Nephron progenitor cell (in vitro differentiated cells): ENCODE measurements around the gene TREX2.

ENCODE experiments used
- DNase-seq: peaks from one replicate; pipeline ENCODE4 v3.0.0; 2021
- H3K27ac Mint-ChIP-seq: 2 replicates; pipeline ENCODE4 v1.8.0; 2021; ENCODE audit warnings: mild to moderate bottlenecking, moderate library complexity, mixed read lengths
- H3K27me3 Mint-ChIP-seq: 2 replicates; pipeline ENCODE4 v1.8.0; 2021; ENCODE audit warnings: mild to moderate bottlenecking, low read depth, mixed read lengths; ENCODE audit not compliant: poor library complexity
- H3K36me3 Mint-ChIP-seq: 2 replicates; pipeline ENCODE4 v1.8.0; 2021; ENCODE audit warnings: low read depth, mixed read lengths
- H3K4me1 Mint-ChIP-seq: 2 replicates; pipeline ENCODE4 v1.8.0; 2021; ENCODE audit warnings: mixed read lengths
- H3K4me3 Mint-ChIP-seq: 2 replicates; pipeline ENCODE4 v1.8.0; 2021; ENCODE audit warnings: mild to moderate bottlenecking, moderate library complexity, mixed read lengths
- H3K9me3 Mint-ChIP-seq: 2 replicates; pipeline ENCODE4 v1.8.0; 2021; ENCODE audit warnings: mild to moderate bottlenecking, moderate library complexity, mixed read lengths
- CTCF ChIP-seq: fragments of 200-600 bp; sonication (generic); IDR thresholded peaks from 2 replicates; pipeline ENCODE4 v1.5.0; 2021; ENCODE audit warnings: antibody characterized with exemption

Gene TREX2

GRCh38 chrX:153397256-153397960 is 48.4 kb downstream of the TREX2 start:
- H3K4me3 Mint-ChIP-seq, result no peak overlapping the region
- H3K36me3 Mint-ChIP-seq, result peaks cover 4% of the 10 kb centered on the region
- TF ChIP-seq CTCF, result no peak
- peaks cover 18% of the 10 kb centered on the region for H3K27me3 Mint-ChIP-seq
- peaks cover 69% of the 10 kb centered on the region for H3K9me3 Mint-ChIP-seq
- DNase-seq, result no peak
- no peak overlapping the region for H3K27ac Mint-ChIP-seq
- H3K4me1 Mint-ChIP-seq, result peaks cover 15% of the 10 kb centered on the region

DNA sequence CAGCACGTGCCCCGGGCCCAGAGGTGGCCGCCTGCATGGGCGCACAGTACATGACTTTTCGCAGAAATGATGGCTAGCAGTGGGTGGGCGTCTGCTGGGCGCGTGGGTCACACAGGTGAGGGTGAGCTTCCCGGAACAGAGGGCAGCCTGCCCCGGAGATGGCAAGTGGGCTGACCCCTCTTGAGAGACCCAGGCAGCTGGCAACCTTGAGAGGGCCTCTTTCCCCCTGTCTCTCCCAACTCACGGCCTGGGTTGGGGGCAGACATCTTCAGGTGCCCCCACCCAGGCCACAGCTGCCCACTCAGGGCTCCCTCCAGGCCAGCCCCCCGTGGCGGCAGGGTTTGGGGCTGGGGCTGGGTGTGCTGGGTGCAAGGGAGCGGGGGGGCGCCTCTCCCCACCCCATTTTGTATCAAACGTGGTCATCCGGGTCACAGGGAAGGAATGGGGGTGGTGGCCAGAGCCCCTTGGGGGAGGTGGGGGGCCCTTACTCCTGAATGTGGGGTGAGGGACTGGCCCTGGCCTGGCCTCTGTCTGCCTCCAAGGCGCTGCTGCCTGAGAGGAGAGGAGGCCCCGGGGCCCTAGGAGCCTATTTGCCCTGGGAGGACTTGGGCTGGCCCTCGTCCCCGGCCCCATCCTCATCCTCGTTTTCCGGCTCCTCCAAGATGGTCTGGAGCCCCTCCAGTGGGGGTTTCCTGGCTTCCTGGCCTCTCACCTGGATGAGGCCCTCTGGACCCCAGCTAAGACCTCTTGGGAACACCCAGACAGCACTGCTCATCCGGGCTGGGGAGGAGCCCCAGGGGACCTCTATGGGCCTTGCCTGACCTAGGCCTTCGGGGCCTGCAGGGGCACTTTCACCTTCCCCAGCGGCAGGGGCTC is 49.3 kb downstream of the TREX2 start:
- no peaks in the 10 kb centered on the region for H3K36me3 Mint-ChIP-seq
- H3K27ac Mint-ChIP-seq, result no peak overlapping the region
- peaks cover 15% of the 10 kb centered on the region for H3K4me1 Mint-ChIP-seq
- no peak for DNase-seq
- H3K4me3 Mint-ChIP-seq, result no peak overlapping the region
- H3K9me3 Mint-ChIP-seq, result peaks cover 60% of the 10 kb centered on the region
- peaks cover 18% of the 10 kb centered on the region for H3K27me3 Mint-ChIP-seq
- TF ChIP-seq CTCF, result no peak

GRCh38 chrX:153395613-153396319 is 50.1 kb downstream of the TREX2 start:
- Mint-ChIP-seq H3K27ac (no peak overlapping the region), H3K4me1 (peaks cover 15% of the 10 kb centered on the region), H3K27me3 (peaks cover 18% of the 10 kb centered on the region), H3K36me3 (no peaks in the 10 kb centered on the region), H3K4me3 (no peak overlapping the region), H3K9me3 (peaks cover 54% of the 10 kb centered on the region)
- no peak for DNase-seq
- TF ChIP-seq CTCF, result no peak

- Mint-ChIP-seq H3K36me3 (no peaks in the 10 kb centered on the region), H3K27ac (no peak overlapping the region), H3K4me3 (no peak overlapping the region), H3K4me1 (peaks cover 15% of the 10 kb centered on the region), H3K9me3 (peaks cover 48% of the 10 kb centered on the region), H3K27me3 (peaks cover 14% of the 10 kb centered on the region)
- DNase-seq, result no peak
- TF ChIP-seq CTCF, result no peak
These were observed 51.2 kb downstream of the TREX2 start for GRCh38 chrX:153394612-153395011.
